HK-2 (cell line): ENCODE results near the gene TNFSF9.
A peak's percentile ranks its signal among the peaks of the same experiment; 100 is the strongest.
"Not testable (repeated sequence)": the region's sequence is repeated elsewhere in the genome, so short reads cannot be mapped to it uniquely, and the experiment has no call there.

ENCODE experiments used
- DNase-seq: peaks from one replicate; pipeline ENCODE4 v3.0.0-alpha.2; 2018; ENCODE audit not compliant: unreplicated experiment

Gene TNFSF9

GRCh38 chr19:6508028-6508771 lies 22.6 kb upstream of the TNFSF9 start:
- DNase-seq, result not testable (repeated sequence)

- DNase-seq, result no peak
Measured at GRCh38 chr19:6509118-6509971, 21.5 kb upstream of the TNFSF9 start.

GRCh38 chr19:6510618-6511017 lies 20.2 kb upstream of the TNFSF9 start:
- DNase-seq, result no peak

GRCh38 chr19:6514089-6514488 lies 16.7 kb upstream of the TNFSF9 start:
- DNase-seq, result no peak

GRCh38 chr19:6514926-6515544 lies 15.8 kb upstream of the TNFSF9 start:
- DNase-seq, result no peak

GRCh38 chr19:6516018-6516658 lies 14.7 kb upstream of the TNFSF9 start:
- DNase-seq, result peak; percentile 95

- peak; percentile 95 for DNase-seq
Measured at GRCh38 chr19:6516659-6517291, 14.1 kb upstream of the TNFSF9 start.

GRCh38 chr19:6518145-6518911 lies 12.5 kb upstream of the TNFSF9 start:
- no peak for DNase-seq

- DNase-seq, result no peak
Measured at GRCh38 chr19:6519289-6519688, 11.5 kb upstream of the TNFSF9 start.

- DNase-seq, result peak; percentile 71
Measured at GRCh38 chr19:6521718-6522646, 8.8 kb upstream of the TNFSF9 start.

- DNase-seq, result no peak
Measured at GRCh38 chr19:6522712-6523111, 8.1 kb upstream of the TNFSF9 start.

- no peak for DNase-seq
Measured at GRCh38 chr19:6524311-6524710, 6.5 kb upstream of the TNFSF9 start.

- DNase-seq, result peak; percentile 58
Measured at GRCh38 chr19:6527893-6528543, 2.8 kb upstream of the TNFSF9 start.

- peak; percentile 64 for DNase-seq
Measured at GRCh38 chr19:6528544-6529121, 2.2 kb upstream of the TNFSF9 start.

- no peak for DNase-seq
Measured at GRCh38 chr19:6529351-6529750, 1.5 kb upstream of the TNFSF9 start.

- no peak for DNase-seq
Measured at GRCh38 chr19:6529937-6530385, 865 bp upstream of the TNFSF9 start.

GRCh38 chr19:6531163-6531955 lies 533 bp downstream of the TNFSF9 start:
- no peak for DNase-seq

- no peak for DNase-seq
Measured at GRCh38 chr19:6531956-6532243, 1.1 kb downstream of the TNFSF9 start.
